Neutrophil (primary cell): ENCODE measurements around the gene AMN1.
A peak's percentile ranks its signal among the peaks of the same experiment; 100 is the strongest.

ENCODE experiments used
- H3K27ac ChIP-seq: fragments of 200-600 bp; sonication (generic); 2 replicates; pipeline ENCODE4 v1.5.1; 2016; ENCODE audit warnings: mild to moderate bottlenecking, moderate library complexity
- H3K27me3 ChIP-seq: fragments of 200-600 bp; sonication (generic); 2 replicates; pipeline ENCODE4 v1.6.0; 2016; ENCODE audit warnings: mild to moderate bottlenecking
- H3K36me3 ChIP-seq: fragments of 200-600 bp; sonication (generic); 2 replicates; pipeline ENCODE4 v1.5.1; 2017
- H3K4me1 ChIP-seq, 2 experiments: fragments of 200-600 bp in 1 of 2; sonication (generic) in 1 of 2; 1 replicate in 1 of 2; 2 replicates in 1 of 2; pipeline versions ENCODE4 v1.5.1 to v1.6.1; 2013 to 2016; ENCODE audit warnings: low read depth in 1 of 2, low read length in 1 of 2, mild to moderate bottlenecking in 1 of 2, moderate library complexity in 1 of 2; ENCODE audit not compliant: control insufficient read depth in 1 of 2, insufficient read depth in 1 of 2
- H3K4me3 ChIP-seq, 2 experiments: fragments of 200-600 bp in 1 of 2; sonication (generic) in 1 of 2; 1 replicate in 1 of 2; 2 replicates in 1 of 2; pipeline ENCODE4 v1.5.1; 2013 to 2016; ENCODE audit warnings: low read depth in 1 of 2, low read length in 1 of 2, mild to moderate bottlenecking in 1 of 2, moderate library complexity in 1 of 2
- H3K9me3 ChIP-seq: fragments of 200-600 bp; sonication (generic); 2 replicates; pipeline ENCODE4 v1.5.1; 2016
- TF ChIP-seq, protein P1 (sequence below): fragments of 200-600 bp; sonication (generic); IDR thresholded peaks from 2 replicates; pipeline ENCODE4 v1.5.1; 2016; ENCODE audit warnings: antibody characterized with exemption

Gene AMN1

DNA sequence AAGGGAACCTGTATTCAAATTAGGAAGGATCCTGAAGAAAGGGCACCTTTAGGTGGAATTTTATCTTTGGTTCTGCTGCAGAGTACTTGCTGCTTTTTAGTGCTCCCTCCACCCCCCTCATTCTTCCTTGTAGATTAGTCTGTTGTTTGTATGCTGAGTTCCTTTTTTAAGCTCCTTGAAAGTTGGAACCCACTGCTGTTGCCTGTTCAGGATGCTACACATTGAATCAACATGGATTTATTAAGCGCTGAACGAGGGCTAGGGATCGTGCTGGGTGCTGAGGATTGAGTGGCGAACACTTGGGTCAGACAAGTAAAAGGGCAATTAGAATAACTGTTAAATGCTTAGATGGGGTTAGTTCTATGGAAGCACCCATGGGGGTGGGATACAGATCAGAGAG is 884 bp upstream of the AMN1 start:
- H3K4me1 ChIP-seq = peaks cover 63 to 69% of the 10 kb centered on the region in 2 experiments

DNA sequence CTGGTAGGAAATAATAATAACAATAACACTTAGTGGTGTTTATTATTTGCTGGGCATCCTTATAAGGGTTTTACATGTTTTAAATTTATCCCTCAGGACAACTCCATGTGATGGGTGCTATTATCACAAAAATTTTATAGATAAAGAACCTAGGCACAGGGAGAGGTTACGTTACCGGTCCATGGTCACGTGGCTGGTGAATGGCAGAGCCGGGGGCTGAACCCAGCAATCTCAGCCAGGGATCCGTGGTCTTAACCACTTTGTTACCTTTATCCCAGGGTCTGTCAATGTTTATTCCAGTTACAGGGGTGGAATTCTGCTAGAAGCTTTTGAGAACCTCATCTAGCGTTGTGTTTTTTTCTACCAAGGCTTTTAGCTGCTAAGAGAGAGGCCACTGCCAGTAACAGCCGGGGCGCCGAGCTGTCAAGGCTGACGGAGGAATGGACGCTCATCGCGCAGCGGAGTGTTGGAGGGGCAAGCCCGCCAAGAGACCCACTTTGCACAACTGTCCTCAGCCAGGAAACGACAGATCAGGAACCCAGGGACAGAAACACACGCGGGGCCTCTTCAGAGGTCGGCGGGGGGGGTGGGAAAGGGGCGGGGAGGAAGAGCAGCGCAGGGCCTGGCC is 418 bp downstream of the AMN1 start:
- Histone ChIP-seq H3K27me3 (no peaks in the 10 kb centered on the region), H3K9me3 (no peaks in the 10 kb centered on the region), H3K27ac (peak overlapping the region; percentile 97), H3K4me3 (peak overlapping the region; percentile 88 to 91), H3K4me1 (peaks cover 62 to 67% of the 10 kb centered on the region in 2 experiments), H3K36me3 (no peaks in the 10 kb centered on the region)
- TF ChIP-seq, protein P1, sequence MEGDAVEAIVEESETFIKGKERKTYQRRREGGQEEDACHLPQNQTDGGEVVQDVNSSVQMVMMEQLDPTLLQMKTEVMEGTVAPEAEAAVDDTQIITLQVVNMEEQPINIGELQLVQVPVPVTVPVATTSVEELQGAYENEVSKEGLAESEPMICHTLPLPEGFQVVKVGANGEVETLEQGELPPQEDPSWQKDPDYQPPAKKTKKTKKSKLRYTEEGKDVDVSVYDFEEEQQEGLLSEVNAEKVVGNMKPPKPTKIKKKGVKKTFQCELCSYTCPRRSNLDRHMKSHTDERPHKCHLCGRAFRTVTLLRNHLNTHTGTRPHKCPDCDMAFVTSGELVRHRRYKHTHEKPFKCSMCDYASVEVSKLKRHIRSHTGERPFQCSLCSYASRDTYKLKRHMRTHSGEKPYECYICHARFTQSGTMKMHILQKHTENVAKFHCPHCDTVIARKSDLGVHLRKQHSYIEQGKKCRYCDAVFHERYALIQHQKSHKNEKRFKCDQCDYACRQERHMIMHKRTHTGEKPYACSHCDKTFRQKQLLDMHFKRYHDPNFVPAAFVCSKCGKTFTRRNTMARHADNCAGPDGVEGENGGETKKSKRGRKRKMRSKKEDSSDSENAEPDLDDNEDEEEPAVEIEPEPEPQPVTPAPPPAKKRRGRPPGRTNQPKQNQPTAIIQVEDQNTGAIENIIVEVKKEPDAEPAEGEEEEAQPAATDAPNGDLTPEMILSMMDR = no peak

More for the DNA sequence above, 884 bp upstream of the AMN1 start:
- TF ChIP-seq, protein P1 = no peak
- H3K27me3 ChIP-seq = no peaks in the 10 kb centered on the region
- H3K9me3 ChIP-seq = no peaks in the 10 kb centered on the region
- H3K4me3 ChIP-seq = peak overlapping the region; percentile 88 to 91
- H3K27ac ChIP-seq = peak overlapping the region; percentile 97
- no peaks in the 10 kb centered on the region for H3K36me3 ChIP-seq

DNA sequence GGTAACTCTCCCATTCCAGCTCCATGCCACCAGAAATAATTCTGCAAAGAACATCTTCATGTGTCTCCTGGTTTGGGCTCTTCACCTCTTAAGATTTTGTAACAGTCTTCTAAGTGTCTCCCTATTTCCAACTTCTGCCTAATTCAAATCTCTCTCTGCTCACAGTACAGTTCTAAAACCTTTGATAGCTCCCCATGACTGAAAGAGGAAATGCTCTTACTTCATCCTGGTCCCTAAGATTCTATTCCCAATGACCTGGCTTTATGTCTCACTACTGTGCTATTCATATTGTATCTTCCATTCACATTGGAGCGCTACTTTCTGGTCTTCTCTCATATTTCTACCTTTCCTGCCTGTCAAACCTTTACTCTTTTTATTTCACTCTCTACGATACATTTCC is 1.6 kb downstream of the AMN1 start:
- H3K4me1 ChIP-seq = peaks cover 50 to 56% of the 10 kb centered on the region in 2 experiments
- no peaks in the 10 kb centered on the region for H3K9me3 ChIP-seq
- H3K4me3 ChIP-seq = peak overlapping the region; percentile 2 to 91

GRCh38 chr12:31726575-31726974 is 2.2 kb downstream of the AMN1 start:
- Histone ChIP-seq H3K27ac (peak overlapping the region; percentile 97), H3K36me3 (no peaks in the 10 kb centered on the region), H3K4me1 (peaks cover 44 to 49% of the 10 kb centered on the region in 2 experiments), H3K9me3 (no peaks in the 10 kb centered on the region), H3K4me3 (no peak overlapping the region), H3K27me3 (no peaks in the 10 kb centered on the region)
- TF ChIP-seq, protein P1 = no peak

More for the DNA sequence above, 1.6 kb downstream of the AMN1 start:
- H3K27me3 ChIP-seq = no peaks in the 10 kb centered on the region
- peak overlapping the region; percentile 97 for H3K27ac ChIP-seq
- TF ChIP-seq, protein P1 = no peak
- no peaks in the 10 kb centered on the region for H3K36me3 ChIP-seq

GRCh38 chr12:31724557-31724956 is 4.3 kb downstream of the AMN1 start:
- TF ChIP-seq, protein P1 = no peak
- peak overlapping the region; percentile 49 for H3K27ac ChIP-seq
- peaks cover 4% of the 10 kb centered on the region for H3K36me3 ChIP-seq
- no peaks in the 10 kb centered on the region for H3K27me3 ChIP-seq
- no peaks in the 10 kb centered on the region for H3K9me3 ChIP-seq
- H3K4me3 ChIP-seq = no peak overlapping the region
- peaks cover 29 to 32% of the 10 kb centered on the region in 2 experiments for H3K4me1 ChIP-seq
